NCI-H1694 treated with DMSO at 0.1 percent for 48 hours (cell line): ENCODE measurements around the gene GULP1.
"Not testable (repeated sequence)": the region's sequence is repeated elsewhere in the genome, so short reads cannot be mapped to it uniquely, and the experiment has no call there.

ENCODE experiments used
- DNase-seq: peaks from one replicate; lab custom pipeline; 2025; lab: John Stamatoyannopoulos, UW

Gene GULP1

GRCh38 chr2:188416367-188416766 is 124.7 kb downstream of the GULP1 start:
- no peak for DNase-seq

GRCh38 chr2:188422726-188423125 is 131.1 kb downstream of the GULP1 start:
- DNase-seq = no peak

GRCh38 chr2:188425266-188425665 is 133.6 kb downstream of the GULP1 start:
- DNase-seq = no peak

- no peak for DNase-seq
Measured at GRCh38 chr2:188426121-188426520, 134.4 kb downstream of the GULP1 start.

GRCh38 chr2:188430705-188431104 is 139.0 kb downstream of the GULP1 start:
- no peak for DNase-seq

- DNase-seq = no peak
Measured at GRCh38 chr2:188434018-188434417, 142.3 kb downstream of the GULP1 start.

- DNase-seq = no peak
Measured at GRCh38 chr2:188435115-188435514, 143.4 kb downstream of the GULP1 start.

GRCh38 chr2:188437537-188437936 is 145.9 kb downstream of the GULP1 start:
- no peak for DNase-seq

GRCh38 chr2:188439986-188440385 is 148.3 kb downstream of the GULP1 start:
- DNase-seq = no peak

GRCh38 chr2:188440849-188441248 is 149.2 kb downstream of the GULP1 start:
- DNase-seq = no peak

GRCh38 chr2:188441288-188441947 is 149.7 kb downstream of the GULP1 start:
- no peak for DNase-seq

GRCh38 chr2:188443207-188443606 is 151.5 kb downstream of the GULP1 start:
- DNase-seq = no peak

GRCh38 chr2:188444106-188444835 is 152.6 kb downstream of the GULP1 start:
- DNase-seq = no peak

- DNase-seq = no peak
Measured at GRCh38 chr2:188449561-188449960, 157.9 kb downstream of the GULP1 start.

GRCh38 chr2:188449971-188450370 is 158.3 kb downstream of the GULP1 start:
- no peak for DNase-seq

GRCh38 chr2:188450732-188451483 is 159.2 kb downstream of the GULP1 start:
- DNase-seq = no peak

- DNase-seq = no peak
Measured at GRCh38 chr2:188452084-188452483, 160.4 kb downstream of the GULP1 start.

- no peak for DNase-seq
Measured at GRCh38 chr2:188456114-188456909, 164.6 kb downstream of the GULP1 start.

- no peak for DNase-seq
Measured at GRCh38 chr2:188459061-188459460, 167.4 kb downstream of the GULP1 start.

GRCh38 chr2:188466078-188466477 is 174.4 kb downstream of the GULP1 start:
- not testable (repeated sequence) for DNase-seq

GRCh38 chr2:188466761-188467160 is 175.1 kb downstream of the GULP1 start:
- no peak for DNase-seq

- DNase-seq = no peak
Measured at GRCh38 chr2:188471166-188471565, 179.5 kb downstream of the GULP1 start.
